B cell (primary cell): ENCODE results near the gene MLNR. TPM values are rescaled to one million over a fixed set of nuclear protein-coding genes. Genes with fewer than 3 reads are reported as not detected.

ENCODE experiments used
- ATAC-seq: fragments of 200-7000 bp; cut with Tn5 transposase; one replicate; pipeline ENCODE4 v1.10.0; 2021; ENCODE audit warnings: low read depth, mild to moderate bottlenecking, moderate number of reproducible peaks, moderate library complexity
- CTCF ChIA-PET: fragments of 350-600 bp; sonication (Branson Sonifier 250); formaldehyde crosslinking; loops from one replicate; lab custom pipeline; 2021; ENCODE audit warnings: antibody characterized with exemption, inconsistent platforms; lab: Charles Lee
- POLR2A ChIA-PET: fragments of 350-600 bp; sonication (Branson Sonifier 250); formaldehyde crosslinking; loops from one replicate; lab custom pipeline; 2021; ENCODE audit warnings: antibody characterized with exemption; lab: Charles Lee
- DNase-seq: peaks from one replicate; pipeline ENCODE4 v3.0.0; 2013
- H2AFZ ChIP-seq: 2 replicates; pipeline ENCODE4 v1.6.1; 2012; ENCODE audit warnings: mild to moderate bottlenecking, low read depth, low read length; ENCODE audit not compliant: insufficient read depth, poor library complexity, severe bottlenecking
- H3K27ac ChIP-seq, 2 donors: 1 replicate in 1 of 2; 2 replicates in 1 of 2; pipeline ENCODE4 v1.5.1; 2012 to 2013; ENCODE audit warnings: low read length in 2 of 2, mild to moderate bottlenecking in 2 of 2, moderate library complexity in 1 of 2
- H3K27me3 ChIP-seq, 4 experiments: fragments of 200-600 bp in 1 of 4; sonication (generic) in 1 of 4; replicated peaks in 1 of 4; 1 replicate in 2 of 4; 2 replicates in 2 of 4; pipeline versions ENCODE4 v1.6.1 to v1.7.0; 2013 to 2016; ENCODE audit warnings: low read length in 3 of 4, mild to moderate bottlenecking in 2 of 4, mixed read lengths in 1 of 4, moderate library complexity in 1 of 4; ENCODE audit not compliant: insufficient read depth in 4 of 4, control insufficient read depth in 3 of 4; ENCODE audit errors: control extremely low read depth in 1 of 4
- H3K36me3 ChIP-seq, 2 experiments: replicated peaks in 1 of 2; 1 replicate in 1 of 2; 2 replicates in 1 of 2; pipeline versions ENCODE4 v1.6.1 to v1.7.1; 2013; ENCODE audit warnings: low read length in 1 of 2; ENCODE audit not compliant: insufficient read depth in 2 of 2, control insufficient read depth in 1 of 2; ENCODE audit errors: control extremely low read depth in 1 of 2, extremely low read depth in 1 of 2
- H3K4me1 ChIP-seq, 2 donors: fragments of 200-600 bp in 1 of 2; sonication (generic) in 1 of 2; 1 replicate in 1 of 2; 2 replicates in 1 of 2; pipeline versions ENCODE4 v1.5.1 to v1.6.1; 2013 to 2017; ENCODE audit warnings: low read length in 2 of 2; ENCODE audit not compliant: control insufficient read depth in 2 of 2, insufficient read depth in 2 of 2
- H3K4me2 ChIP-seq: replicated peaks from 2 replicates; pipeline ENCODE3; 2012; ENCODE audit warnings: mild to moderate bottlenecking, low read depth, low read length; ENCODE audit not compliant: poor library complexity, severe bottlenecking
- H3K4me3 ChIP-seq, 5 experiments: fragments of 200-600 bp in 1 of 5; sonication (generic) in 1 of 5; 1 replicate in 3 of 5; 2 replicates in 2 of 5; pipeline versions ENCODE4 v1.5.1 to v1.7.0; 2011 to 2016; ENCODE audit warnings: low read length in 4 of 5, mild to moderate bottlenecking in 4 of 5, low read depth in 2 of 5, control low read depth in 1 of 5, moderate library complexity in 1 of 5; ENCODE audit not compliant: insufficient read depth in 1 of 5; ENCODE audit errors: control extremely low read depth in 1 of 5, extremely low read depth in 1 of 5
- H3K79me2 ChIP-seq: fragments of 200-600 bp; sonication (generic); one replicate; pipeline ENCODE4 v1.6.0; 2016; ENCODE audit warnings: low read length; ENCODE audit not compliant: control insufficient read depth, insufficient read depth
- H3K9ac ChIP-seq: fragments of 200-600 bp; sonication (generic); 2 replicates; pipeline ENCODE4 v1.6.1; 2017; ENCODE audit warnings: mild to moderate bottlenecking, low read length, moderate library complexity
- H3K9me3 ChIP-seq, 3 donors: one replicate each; pipeline versions ENCODE4 v1.6.1 to v1.7.1; 2013; ENCODE audit warnings: low read length in 2 of 3; ENCODE audit not compliant: control insufficient read depth in 2 of 3, insufficient read depth in 1 of 3; ENCODE audit errors: control extremely low read depth in 1 of 3
- H4K20me1 ChIP-seq: 2 replicates; pipeline ENCODE4 v1.6.0; 2012; ENCODE audit warnings: mild to moderate bottlenecking, low read length; ENCODE audit not compliant: insufficient read depth, control insufficient read depth, poor library complexity, severe bottlenecking
- H3K27ac Mint-ChIP-seq: one replicate; pipeline ENCODE4 v1.8.0; 2021; ENCODE audit warnings: mixed read lengths
- H3K27me3 Mint-ChIP-seq: one replicate; pipeline ENCODE4 v1.8.0; 2021; ENCODE audit warnings: mixed read lengths
- H3K4me1 Mint-ChIP-seq: one replicate; pipeline ENCODE4 v1.8.0; 2021; ENCODE audit warnings: mixed read lengths
- H3K4me3 Mint-ChIP-seq: one replicate; pipeline ENCODE4 v1.8.0; 2021; ENCODE audit warnings: mixed read lengths
- H3K9me3 Mint-ChIP-seq: one replicate; pipeline ENCODE4 v1.8.0; 2022; ENCODE audit warnings: mixed read lengths; ENCODE audit not compliant: insufficient read depth
- EZH2 ChIP-seq: IDR thresholded peaks from 2 replicates; pipeline ENCODE4 v1.6.1; 2012; ENCODE audit warnings: borderline replicate concordance, low read depth, mild to moderate bottlenecking, moderate library complexity, low read length; ENCODE audit not compliant: insufficient read depth, poor library complexity, severe bottlenecking
- WGBS: methylation state at CpG from one replicate; pipeline ENCODE4 v1.1.5; 2013; ENCODE audit warnings: missing lambda C conversion rate; ENCODE audit not compliant: insufficient coverage; 5-methylcytosine and 5-hydroxymethylcytosine counted together
- intact Hi-C: fragments of 100-400 bp; cut with micrococcal nuclease; formaldehyde crosslinking; loops from one replicate; pipeline ENCODE4 v1.10.0; 2022
- polyA minus RNA-seq: library from RNA; depleted of rRNA, polyadenylated mRNA; stranded (reverse); fragments of >200 nt; gene quantifications from 2 replicates; pipeline ENCODE4 v1.2.3, GENCODE V29; 2012
- polyA plus RNA-seq: library from polyadenylated mRNA; depleted of rRNA; stranded (reverse); fragments of >200 nt; gene quantifications from 2 replicates; pipeline ENCODE4 v1.2.3, GENCODE V29; 2012
- total RNA-seq, 2 donors: library from RNA; stranded (reverse); fragments of 120-200 nt in 1 of 2; gene quantifications; 1 replicate in 1 of 2; 2 replicates in 1 of 2; pipeline versions ENCODE4 v1.2.3 to v1.2.4, GENCODE V29; 2013 to 2022
- TF ChIP-seq, protein P1 (sequence below): fragments of 200-600 bp; IDR thresholded peaks from one replicate; pipeline ENCODE4 v1.8.0; 2022; ENCODE audit warnings: antibody characterized with exemption, mild to moderate bottlenecking

MLNR gene, protein sequence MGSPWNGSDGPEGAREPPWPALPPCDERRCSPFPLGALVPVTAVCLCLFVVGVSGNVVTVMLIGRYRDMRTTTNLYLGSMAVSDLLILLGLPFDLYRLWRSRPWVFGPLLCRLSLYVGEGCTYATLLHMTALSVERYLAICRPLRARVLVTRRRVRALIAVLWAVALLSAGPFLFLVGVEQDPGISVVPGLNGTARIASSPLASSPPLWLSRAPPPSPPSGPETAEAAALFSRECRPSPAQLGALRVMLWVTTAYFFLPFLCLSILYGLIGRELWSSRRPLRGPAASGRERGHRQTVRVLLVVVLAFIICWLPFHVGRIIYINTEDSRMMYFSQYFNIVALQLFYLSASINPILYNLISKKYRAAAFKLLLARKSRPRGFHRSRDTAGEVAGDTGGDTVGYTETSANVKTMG
- total RNA-seq = not detected in 2 replicates
- not detected for total RNA-seq (2013)
- not detected in 2 replicates for polyA plus RNA-seq
- polyA minus RNA-seq = not detected in 2 replicates

DNA sequence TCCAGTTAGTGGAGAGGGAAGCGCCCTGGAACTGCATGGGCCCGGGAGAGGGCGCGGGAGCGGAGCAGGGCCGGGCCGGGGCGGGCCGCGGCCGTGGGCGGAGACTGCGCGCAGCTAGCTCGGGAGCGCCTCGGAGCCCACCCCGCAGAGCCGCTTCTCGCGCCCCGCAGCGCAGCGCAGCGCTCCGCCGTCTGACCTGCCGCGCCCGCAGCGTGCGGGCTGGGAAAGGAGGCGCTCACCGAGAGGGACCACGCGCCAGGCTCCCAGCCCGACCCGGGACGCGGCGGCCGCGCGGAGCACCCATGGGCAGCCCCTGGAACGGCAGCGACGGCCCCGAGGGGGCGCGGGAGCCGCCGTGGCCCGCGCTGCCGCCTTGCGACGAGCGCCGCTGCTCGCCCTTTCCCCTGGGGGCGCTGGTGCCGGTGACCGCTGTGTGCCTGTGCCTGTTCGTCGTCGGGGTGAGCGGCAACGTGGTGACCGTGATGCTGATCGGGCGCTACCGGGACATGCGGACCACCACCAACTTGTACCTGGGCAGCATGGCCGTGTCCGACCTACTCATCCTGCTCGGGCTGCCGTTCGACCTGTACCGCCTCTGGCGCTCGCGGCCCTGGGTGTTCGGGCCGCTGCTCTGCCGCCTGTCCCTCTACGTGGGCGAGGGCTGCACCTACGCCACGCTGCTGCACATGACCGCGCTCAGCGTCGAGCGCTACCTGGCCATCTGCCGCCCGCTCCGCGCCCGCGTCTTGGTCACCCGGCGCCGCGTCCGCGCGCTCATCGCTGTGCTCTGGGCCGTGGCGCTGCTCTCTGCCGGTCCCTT is at the start of gene MLNR:
MLNR (plus strand) TSS at position 303 of the 820 bp plus-strand sequence; CDS start at position 303, 0 bp downstream.
- WGBS = 6% methylated on average over 111 of the region's 111 CpGs
- TF ChIP-seq, protein P1, sequence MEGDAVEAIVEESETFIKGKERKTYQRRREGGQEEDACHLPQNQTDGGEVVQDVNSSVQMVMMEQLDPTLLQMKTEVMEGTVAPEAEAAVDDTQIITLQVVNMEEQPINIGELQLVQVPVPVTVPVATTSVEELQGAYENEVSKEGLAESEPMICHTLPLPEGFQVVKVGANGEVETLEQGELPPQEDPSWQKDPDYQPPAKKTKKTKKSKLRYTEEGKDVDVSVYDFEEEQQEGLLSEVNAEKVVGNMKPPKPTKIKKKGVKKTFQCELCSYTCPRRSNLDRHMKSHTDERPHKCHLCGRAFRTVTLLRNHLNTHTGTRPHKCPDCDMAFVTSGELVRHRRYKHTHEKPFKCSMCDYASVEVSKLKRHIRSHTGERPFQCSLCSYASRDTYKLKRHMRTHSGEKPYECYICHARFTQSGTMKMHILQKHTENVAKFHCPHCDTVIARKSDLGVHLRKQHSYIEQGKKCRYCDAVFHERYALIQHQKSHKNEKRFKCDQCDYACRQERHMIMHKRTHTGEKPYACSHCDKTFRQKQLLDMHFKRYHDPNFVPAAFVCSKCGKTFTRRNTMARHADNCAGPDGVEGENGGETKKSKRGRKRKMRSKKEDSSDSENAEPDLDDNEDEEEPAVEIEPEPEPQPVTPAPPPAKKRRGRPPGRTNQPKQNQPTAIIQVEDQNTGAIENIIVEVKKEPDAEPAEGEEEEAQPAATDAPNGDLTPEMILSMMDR = peak; percentile 41
- TF ChIP-seq EZH2 = peak; percentile 84
- H2AFZ ChIP-seq = peak within 1 kb of the TSS; percentile 78
- peaks cover 61% of the 10 kb centered on the region for H3K27me3 Mint-ChIP-seq
- H3K36me3 ChIP-seq = no peaks in the 10 kb centered on the region
- H3K9ac ChIP-seq = peak within 1 kb of the TSS; percentile 50
- H3K4me2 ChIP-seq = peak within 1 kb of the TSS; percentile 76
- H3K27ac Mint-ChIP-seq = no peak within 1 kb of the TSS
- DNase-seq = peak; percentile 65
- peaks cover 24% of the 10 kb centered on the region for H3K4me1 Mint-ChIP-seq
- H3K4me3 ChIP-seq = peak within 1 kb of the TSS in 4 of 5 experiments; percentile 34 to 62 (median 40)
- peaks cover 0 to 29% (median 0%) of the 10 kb centered on the region in 3 donors for H3K9me3 ChIP-seq
- CTCF ChIA-PET = interaction anchor here (1.1 kb wide), 1 partner anchor 16 kb away, joined by 4 read pairs; no protein-coding TSS in a partner anchor
- H3K27me3 ChIP-seq = peaks cover 0 to 44% (median 30%) of the 10 kb centered on the region in 4 experiments
- no peak within 1 kb of the TSS for H3K27ac ChIP-seq
- peaks cover 18 to 25% of the 10 kb centered on the region in 2 donors for H3K4me1 ChIP-seq
- no peaks in the 10 kb centered on the region for H4K20me1 ChIP-seq
- POLR2A ChIA-PET = no interaction called here
- no peaks in the 10 kb centered on the region for H3K9me3 Mint-ChIP-seq
- intact Hi-C loops = no loop called here
- peak; percentile 79 for ATAC-seq
- H3K4me3 Mint-ChIP-seq = peak within 1 kb of the TSS; percentile 78
- H3K79me2 ChIP-seq = no peaks in the 10 kb centered on the region
